Upper lobe of right lung (tissue), 1 donor: Measurements from ENCODE around the gene TENM4. TPM values are rescaled to one million over a fixed set of nuclear protein-coding genes. Genes with fewer than 3 reads are reported as not detected.

Experiments used
- ATAC-seq: fragments of 200-7000 bp; cut with Tn5 transposase; one replicate; pipeline ENCODE4 v1.9.1; 2020; ENCODE audit warnings: mild to moderate bottlenecking, moderate library complexity
- DNase-seq: peaks from one replicate; pipeline ENCODE4 v3.0.0-alpha.2; 2020
- H3K27ac ChIP-seq: fragments of 200-600 bp; one replicate; pipeline ENCODE4 v1.8.0; 2022
- H3K27me3 ChIP-seq: fragments of 200-600 bp; one replicate; pipeline ENCODE4 v1.8.0; 2022; ENCODE audit warnings: mild to moderate bottlenecking
- H3K36me3 ChIP-seq: fragments of 200-600 bp; one replicate; pipeline ENCODE4 v1.8.0; 2022
- H3K4me1 ChIP-seq: fragments of 200-600 bp; one replicate; pipeline ENCODE4 v1.8.0; 2022
- H3K4me3 ChIP-seq: fragments of 200-600 bp; one replicate; pipeline ENCODE4 v1.8.0; 2022; ENCODE audit warnings: mild to moderate bottlenecking
- H3K9me3 ChIP-seq: fragments of 200-600 bp; one replicate; pipeline ENCODE4 v1.8.0; 2022
- CTCF ChIP-seq: fragments of 200-600 bp; IDR thresholded peaks from one replicate; pipeline ENCODE4 v1.8.0; 2022; ENCODE audit warnings: antibody characterized with exemption
- intact Hi-C: fragments of 100-400 bp; cut with DNase I; formaldehyde crosslinking; loops from one replicate; pipeline ENCODE4 v1.11.0; 2022
- total RNA-seq: library from RNA; stranded (reverse); fragmentation: NEBNext Ultra II Directional; extraction: Animal tissue kit (Norgen Biotek cat#: 25700); gene quantifications from one replicate; pipeline ENCODE4 v1.2.1, GENCODE V29; 2021
- donor health status: DM: no; HTN: yes; CAD: no; lungs with severe emphysema.

Gene TENM4
- total RNA-seq, 1 donor from 2014 or later = 4.3 TPM

GRCh38 chr11:79434283-79434682 lies 6.5 kb downstream of the TENM4 start:
- DNase-seq = no peak
- peaks cover 56% of the 10 kb centered on the region for H3K27me3 ChIP-seq

GRCh38 chr11:79432138-79432537 lies 8.7 kb downstream of the TENM4 start:
- intact Hi-C loops = no loop called here
- H3K4me1 ChIP-seq = peaks cover 5% of the 10 kb centered on the region
- no peak overlapping the region for H3K4me3 ChIP-seq
- TF ChIP-seq CTCF = no peak
- peaks cover 34% of the 10 kb centered on the region for H3K27me3 ChIP-seq
- no peaks in the 10 kb centered on the region for H3K36me3 ChIP-seq
- no peak overlapping the region for H3K27ac ChIP-seq
- ATAC-seq (no peak), DNase-seq (no peak)
- H3K9me3 ChIP-seq = no peaks in the 10 kb centered on the region

More at GRCh38 chr11:79434283-79434682, 6.5 kb downstream of the TENM4 start:
- H3K27ac ChIP-seq = no peak overlapping the region
- H3K36me3 ChIP-seq = no peaks in the 10 kb centered on the region
- peaks cover 19% of the 10 kb centered on the region for H3K4me1 ChIP-seq
- H3K9me3 ChIP-seq = no peaks in the 10 kb centered on the region
- ATAC-seq = no peak
- intact Hi-C loops = no loop called here
- H3K4me3 ChIP-seq = no peak overlapping the region
- TF ChIP-seq CTCF = no peak

- DNase-seq (no peak), ATAC-seq (no peak)
- intact Hi-C loops = no loop called here
- Histone ChIP-seq H3K27me3 (peaks cover 30% of the 10 kb centered on the region), H3K36me3 (no peaks in the 10 kb centered on the region), H3K4me1 (no peaks in the 10 kb centered on the region), H3K9me3 (no peaks in the 10 kb centered on the region), H3K4me3 (no peak overlapping the region), H3K27ac (no peak overlapping the region)
- TF ChIP-seq CTCF = no peak
Observed at GRCh38 chr11:79431535-79431934, 9.3 kb downstream of the TENM4 start.

GRCh38 chr11:79430280-79430679 lies 10.6 kb downstream of the TENM4 start:
- DNase-seq = no peak
- H3K4me1 ChIP-seq = no peaks in the 10 kb centered on the region
- intact Hi-C loops = no loop called here
- H3K9me3 ChIP-seq = no peaks in the 10 kb centered on the region
- H3K4me3 ChIP-seq = no peak overlapping the region
- no peak for ATAC-seq
- no peak for TF ChIP-seq CTCF
- peaks cover 17% of the 10 kb centered on the region for H3K27me3 ChIP-seq
- no peak overlapping the region for H3K27ac ChIP-seq
- H3K36me3 ChIP-seq = no peaks in the 10 kb centered on the region

- Histone ChIP-seq H3K9me3 (no peaks in the 10 kb centered on the region), H3K27me3 (no peaks in the 10 kb centered on the region), H3K27ac (no peak overlapping the region), H3K4me1 (no peaks in the 10 kb centered on the region), H3K36me3 (no peaks in the 10 kb centered on the region), H3K4me3 (no peak overlapping the region)
- ATAC-seq = no peak
- intact Hi-C loops = no loop called here
- no peak for TF ChIP-seq CTCF
- DNase-seq = no peak
Observed at GRCh38 chr11:79428406-79428805, 12.4 kb downstream of the TENM4 start.
